HG02852 (cell line): ENCODE results near the gene ARHGAP9.
A peak's percentile ranks its signal among the peaks of the same experiment; 100 is the strongest.
"Not testable (repeated sequence)": the region's sequence is repeated elsewhere in the genome, so short reads cannot be mapped to it uniquely, and the experiment has no call there.

Source experiments
- ATAC-seq: cut with Tn5 transposase; IDR thresholded peaks from one replicate; pipeline ENCODE4 v1.9.1; 2021; ENCODE audit warnings: mild to moderate bottlenecking, moderate library complexity; ENCODE audit not compliant: unreplicated experiment

The ARHGAP9 gene

GRCh38 chr12:57495051-57495701 lies 15.5 kb upstream of the ARHGAP9 start:
- ATAC-seq: not testable (repeated sequence)

- ATAC-seq: no peak
Observed at GRCh38 chr12:57491393-57492280, 12.0 kb upstream of the ARHGAP9 start.

- no peak for ATAC-seq
Observed at GRCh38 chr12:57490126-57490525, 10.5 kb upstream of the ARHGAP9 start.

- ATAC-seq: no peak
Observed at GRCh38 chr12:57489157-57489641, 9.5 kb upstream of the ARHGAP9 start.

GRCh38 chr12:57488402-57489156 lies 8.9 kb upstream of the ARHGAP9 start:
- no peak for ATAC-seq

- ATAC-seq: peak; percentile 95
Observed at GRCh38 chr12:57487597-57488401, 8.1 kb upstream of the ARHGAP9 start, which contains the start of gene MARS1. MARS1 (plus strand) TSS chr12:57488068; CDS start chr12:57488091, 23 bp downstream.

- no peak for ATAC-seq
Observed at GRCh38 chr12:57487055-57487596, 7.5 kb upstream of the ARHGAP9 start.

- ATAC-seq: no peak
Observed at GRCh38 chr12:57485695-57486094, 6.0 kb upstream of the ARHGAP9 start.

- no peak for ATAC-seq
Observed at GRCh38 chr12:57483466-57483865, 3.8 kb upstream of the ARHGAP9 start.

GRCh38 chr12:57481671-57482070 lies 2.0 kb upstream of the ARHGAP9 start:
- ATAC-seq: no peak

- ATAC-seq: no peak
Observed at GRCh38 chr12:57479043-57479375, 657 bp downstream of the ARHGAP9 start.

GRCh38 chr12:57477710-57478681 lies 1.7 kb downstream of the ARHGAP9 start:
- ATAC-seq: peak; percentile 41

- ATAC-seq: no peak
Observed at GRCh38 chr12:57476993-57477709, 2.5 kb downstream of the ARHGAP9 start.

- ATAC-seq: no peak
Observed at GRCh38 chr12:57476162-57476992, 3.3 kb downstream of the ARHGAP9 start.

- no peak for ATAC-seq
Observed at GRCh38 chr12:57475271-57476161, 4.2 kb downstream of the ARHGAP9 start.

GRCh38 chr12:57474862-57475261 lies 4.8 kb downstream of the ARHGAP9 start:
- no peak for ATAC-seq

- no peak for ATAC-seq
Observed at GRCh38 chr12:57474430-57474829, 5.2 kb downstream of the ARHGAP9 start.
